Anterior cingulate cortex (tissue), 58 donors: ENCODE data around the gene LSP1.

Source experiments
- DNase-seq, 58 donors: peaks; one replicate each; lab custom pipeline; 2025; lab: John Stamatoyannopoulos, UW

Gene LSP1

DNA sequence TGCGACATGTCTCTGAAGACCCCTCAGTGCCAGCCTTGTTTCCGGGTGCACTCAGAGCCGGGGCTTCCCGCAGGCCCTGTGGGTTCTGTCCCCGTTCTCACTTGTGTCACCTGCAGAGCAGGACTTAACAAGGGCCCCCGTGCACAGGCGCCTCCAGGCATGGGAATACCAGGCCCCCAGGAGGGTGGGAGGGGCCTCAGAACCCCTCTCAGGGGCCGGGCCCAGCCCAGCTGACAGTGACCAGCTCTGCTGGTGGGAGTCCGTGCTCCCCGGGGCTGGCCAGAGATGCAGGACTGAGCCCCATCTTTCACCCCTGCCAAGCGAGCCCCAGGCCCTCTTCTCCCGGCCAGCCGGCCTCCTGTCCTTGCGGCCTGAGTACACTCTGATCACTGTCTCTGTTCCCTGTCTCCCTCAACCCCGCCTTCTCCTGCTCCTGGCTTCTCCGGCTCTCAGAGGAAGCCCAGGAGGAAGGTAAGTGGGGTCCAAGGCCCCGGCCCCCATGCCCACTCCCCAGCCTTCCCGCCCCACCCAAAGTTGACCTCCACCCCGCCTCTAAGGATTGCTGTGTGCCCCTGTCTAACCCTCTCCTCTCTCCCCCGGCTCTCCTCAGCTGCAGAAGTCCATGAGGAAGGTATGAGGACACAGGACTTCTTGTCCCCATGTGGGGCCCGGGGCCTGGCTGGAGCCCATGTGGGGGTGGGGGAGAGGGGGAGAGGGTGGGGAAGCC is 71.9 kb downstream of the LSP1 start:
- DNase-seq = no peak

DNA sequence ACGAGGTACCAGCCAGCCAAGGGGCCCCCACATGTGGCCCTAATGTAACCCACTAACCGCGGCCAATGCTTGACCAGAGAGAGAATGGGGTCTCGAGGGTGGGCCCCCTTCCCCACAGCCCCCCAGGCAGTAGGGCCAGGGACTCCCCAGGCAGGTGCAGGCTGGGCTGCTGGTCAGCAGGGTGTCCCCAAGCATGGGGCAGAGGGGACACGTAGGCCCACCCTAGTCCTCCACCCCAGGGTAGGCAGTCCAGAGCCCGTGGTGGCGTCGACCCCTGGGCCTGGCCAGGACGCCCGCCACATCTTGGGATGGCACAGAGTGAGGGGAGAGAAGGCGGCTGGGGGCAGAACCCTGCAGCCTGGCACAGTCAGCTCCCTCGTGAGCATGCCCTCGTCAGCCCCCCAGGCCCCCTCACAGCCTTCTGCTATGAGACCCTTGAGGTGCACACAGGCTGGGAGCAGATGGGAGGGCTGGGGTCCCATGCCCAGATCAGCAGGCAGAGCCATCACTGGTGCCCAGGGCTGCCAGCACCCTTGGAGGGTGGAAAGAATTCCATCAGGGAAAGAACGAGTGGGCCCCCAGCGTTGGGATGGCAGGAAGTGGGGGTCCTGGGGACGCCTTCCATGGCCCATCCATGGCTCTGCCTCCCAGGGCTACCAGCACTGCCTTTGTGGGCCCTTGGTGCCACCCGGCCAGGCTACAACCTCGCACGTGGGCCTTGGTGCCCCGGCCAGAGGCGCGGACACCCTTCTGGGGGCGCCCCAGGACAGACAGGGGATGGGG is 72.7 kb downstream of the LSP1 start:
- DNase-seq = no peak

DNA sequence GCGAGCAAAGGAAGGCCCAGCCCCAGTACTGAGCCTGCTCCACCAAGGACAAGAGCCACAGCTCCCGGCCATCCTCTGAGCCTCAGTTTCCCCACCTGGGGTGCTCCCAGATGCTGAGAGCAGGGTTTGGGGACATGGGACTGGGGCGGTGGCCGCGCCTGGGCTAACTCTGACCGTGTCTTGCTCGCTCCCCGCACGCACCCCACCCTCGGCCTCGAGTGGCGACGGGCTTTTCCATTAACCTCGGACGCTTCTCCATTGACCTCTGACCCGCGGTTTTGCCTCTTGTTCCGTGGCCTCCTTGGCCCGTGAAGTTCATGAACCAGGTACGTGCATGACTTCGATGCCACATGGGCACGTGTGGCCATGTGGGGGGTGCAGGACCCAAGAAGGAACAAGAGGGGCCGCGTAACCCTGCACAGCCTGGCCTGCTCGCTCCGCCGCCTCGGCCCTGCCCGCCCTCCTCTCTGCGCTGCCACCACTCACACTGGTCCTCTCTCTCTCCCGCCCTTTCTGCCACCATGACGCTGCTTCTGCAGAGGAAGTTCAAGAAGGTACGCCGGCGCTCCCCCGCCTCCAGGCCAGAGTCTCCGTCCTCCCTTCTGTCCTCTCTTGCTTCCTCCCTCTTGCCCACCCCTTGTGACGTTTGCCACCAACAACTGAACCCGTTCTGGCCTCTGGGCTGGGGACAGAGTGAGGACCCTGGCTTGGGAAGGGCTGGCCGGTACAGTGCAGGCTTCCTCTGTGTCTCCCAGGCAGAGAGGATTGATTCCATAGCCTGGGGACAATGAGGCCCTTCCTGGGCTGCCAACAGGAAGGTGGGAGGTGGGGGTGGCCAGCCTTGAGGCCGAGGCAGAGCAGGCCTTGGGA is 73.5 kb downstream of the LSP1 start:
- DNase-seq = no peak

DNA sequence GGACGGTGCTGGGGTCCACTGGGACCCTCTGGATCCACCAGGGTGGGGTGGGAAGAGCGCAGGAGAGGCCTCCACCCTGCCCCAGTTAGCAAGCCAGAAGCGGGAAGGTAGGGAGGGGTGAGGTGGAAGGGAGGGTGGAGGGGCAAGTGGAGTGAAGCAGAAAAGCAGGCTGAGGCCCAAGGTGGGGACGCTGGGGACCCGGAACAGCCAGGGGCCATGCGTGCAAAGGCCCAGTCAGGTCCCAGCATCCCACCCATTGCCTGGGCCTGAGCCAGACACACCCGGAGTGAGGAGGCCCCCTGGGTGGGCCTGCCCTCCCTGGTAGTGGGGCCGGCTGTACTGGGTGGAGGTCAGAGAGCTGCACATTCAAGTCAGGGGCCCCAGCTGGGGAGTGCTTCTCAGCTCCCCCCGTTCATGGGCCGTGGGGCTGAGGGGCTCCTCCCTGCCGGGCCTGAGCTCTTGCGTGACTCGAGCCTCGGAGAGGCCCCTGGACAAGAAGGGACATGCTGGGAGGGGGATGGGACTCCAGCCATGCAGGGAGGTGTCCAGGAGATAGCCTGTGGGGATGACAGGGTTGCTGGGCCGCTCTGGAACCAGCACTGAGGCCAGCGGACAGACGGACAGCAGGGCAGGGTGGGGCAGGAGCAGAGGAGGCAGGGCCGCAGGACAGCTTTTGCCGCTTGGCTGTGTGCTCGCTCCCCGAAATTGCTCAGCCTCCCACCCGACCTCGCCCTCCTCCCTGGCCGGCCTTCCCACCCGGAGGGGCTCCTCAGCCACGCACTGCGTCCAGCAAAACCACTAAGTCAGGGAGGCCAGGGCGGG is 74.4 kb downstream of the LSP1 start:
- no peak for DNase-seq

DNA sequence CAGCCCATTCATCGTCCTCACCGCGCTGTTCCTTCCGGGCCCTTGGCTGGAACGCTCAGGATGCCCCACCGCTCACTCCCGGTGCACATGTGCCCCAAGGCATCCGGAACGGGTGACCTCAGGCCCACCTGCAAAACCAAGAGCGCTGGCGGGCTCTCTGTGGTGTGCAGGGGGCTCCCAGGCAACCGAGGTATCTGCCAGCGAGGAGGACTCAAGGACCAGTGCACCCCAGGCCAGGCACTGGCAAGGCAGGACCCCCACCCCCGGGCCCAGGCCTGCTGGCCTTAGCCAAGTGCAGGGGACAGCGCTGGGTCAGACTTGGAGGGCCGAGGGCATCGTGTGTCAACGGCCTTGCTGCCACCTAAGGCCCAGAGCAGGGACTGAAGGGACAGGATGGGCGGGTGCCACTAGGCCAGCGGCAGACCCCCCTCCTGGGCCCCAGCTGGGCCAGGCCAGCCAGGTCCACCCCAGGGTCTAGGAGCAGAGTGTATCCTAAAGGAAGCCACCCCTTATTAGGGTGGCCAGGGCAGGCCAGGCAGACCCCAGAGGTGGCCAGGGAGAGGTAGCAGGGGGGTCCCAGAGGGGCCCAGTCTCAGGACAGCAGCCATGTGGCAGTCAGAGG is 75.1 kb downstream of the LSP1 start:
- DNase-seq = no peak

DNA sequence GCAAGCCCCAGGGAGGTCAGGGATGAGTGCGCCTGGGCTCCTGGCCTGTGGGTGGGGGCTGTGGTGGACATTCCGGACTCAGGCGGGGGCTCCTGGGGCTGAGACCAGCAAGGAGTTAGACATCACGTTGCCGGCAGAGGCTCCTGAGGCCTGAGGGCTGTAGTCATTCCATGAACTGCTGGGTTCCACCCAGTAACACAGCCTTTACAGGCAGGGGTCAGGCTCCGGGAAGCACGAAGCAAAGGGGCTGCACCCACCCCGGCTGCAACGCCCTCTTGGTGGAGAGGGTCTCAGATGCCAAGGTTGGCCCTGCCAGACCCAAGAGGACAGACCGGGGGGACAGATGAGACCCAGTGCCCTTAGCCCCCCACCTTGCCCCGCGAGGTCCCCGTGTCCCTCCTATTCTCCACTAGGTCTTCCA is 75.6 kb downstream of the LSP1 start:
- no peak for DNase-seq

DNA sequence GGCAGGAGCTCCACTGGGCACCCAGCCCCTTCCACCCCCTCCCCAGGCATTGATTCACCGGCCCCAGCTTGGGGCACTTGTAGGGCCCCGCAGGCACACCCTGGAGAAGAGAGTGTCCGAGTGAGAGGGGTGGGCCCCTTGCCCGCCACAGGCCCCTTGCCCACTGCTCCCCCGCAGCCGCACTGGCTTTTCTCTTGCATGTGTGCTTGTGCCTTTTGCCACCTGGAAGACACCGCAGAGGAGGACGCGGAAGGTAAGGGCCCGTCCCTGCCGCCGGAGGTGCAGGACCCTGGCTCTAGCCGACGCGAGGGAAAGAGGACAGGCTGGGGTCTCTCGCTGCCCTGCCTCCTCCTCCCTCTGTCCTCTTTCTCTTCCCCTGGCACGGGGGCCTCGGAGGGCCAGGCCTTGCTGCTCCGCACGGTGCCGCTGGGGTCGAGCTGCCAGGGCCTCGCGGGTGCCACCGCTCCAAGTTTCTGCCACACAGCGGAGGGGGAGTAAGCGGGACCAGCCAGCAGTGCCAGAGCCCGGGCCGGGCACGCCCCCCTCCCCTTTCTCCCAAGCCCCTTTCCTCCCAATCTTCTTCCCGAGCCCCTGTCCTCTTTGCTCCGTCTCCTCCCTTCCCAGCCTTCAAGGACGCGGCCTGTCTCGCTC is 76.1 kb downstream of the LSP1 start:
- no peak for DNase-seq

DNA sequence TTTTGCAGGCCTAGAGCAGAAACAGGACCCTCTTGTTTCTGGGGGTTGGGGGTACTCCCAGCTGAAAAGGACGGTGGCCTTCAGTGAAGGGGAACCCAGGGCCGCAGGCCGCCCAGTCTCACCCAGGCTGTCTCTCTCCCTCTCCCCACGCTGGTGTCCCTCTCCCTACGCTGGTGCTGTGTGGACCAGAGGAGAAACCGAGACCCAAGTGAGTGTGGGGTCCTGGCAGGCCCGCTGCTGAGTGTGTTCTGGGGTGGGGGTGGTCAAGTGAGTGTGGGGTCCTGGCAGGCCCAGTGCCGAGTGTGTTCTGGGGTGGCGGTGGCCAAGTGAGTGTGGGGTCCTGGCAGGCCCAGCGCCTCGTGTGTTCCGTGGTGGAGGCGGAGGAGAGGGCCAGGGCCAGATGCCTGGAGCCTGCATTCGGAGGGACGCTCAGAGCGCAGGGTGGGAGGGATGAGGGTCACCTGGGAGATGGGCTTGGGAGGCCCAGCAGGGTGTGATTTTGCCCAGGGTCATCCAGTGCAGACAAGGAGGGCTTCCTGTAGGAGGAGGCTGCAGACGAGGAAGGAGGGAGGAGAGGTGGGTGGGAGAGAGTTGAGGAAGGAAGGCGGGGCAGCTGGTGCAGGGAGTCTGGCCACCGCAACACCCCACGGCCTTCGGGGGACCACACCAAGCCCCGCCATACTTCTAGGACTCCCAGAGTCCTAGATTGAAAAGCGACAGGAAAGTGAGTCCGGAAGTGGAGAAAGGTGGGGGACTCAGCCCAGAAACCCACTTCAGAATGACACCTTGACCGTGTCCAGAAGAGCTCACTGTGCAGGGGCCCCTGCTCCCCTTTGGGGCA is 77.0 kb downstream of the LSP1 start:
- DNase-seq = no peak

DNA sequence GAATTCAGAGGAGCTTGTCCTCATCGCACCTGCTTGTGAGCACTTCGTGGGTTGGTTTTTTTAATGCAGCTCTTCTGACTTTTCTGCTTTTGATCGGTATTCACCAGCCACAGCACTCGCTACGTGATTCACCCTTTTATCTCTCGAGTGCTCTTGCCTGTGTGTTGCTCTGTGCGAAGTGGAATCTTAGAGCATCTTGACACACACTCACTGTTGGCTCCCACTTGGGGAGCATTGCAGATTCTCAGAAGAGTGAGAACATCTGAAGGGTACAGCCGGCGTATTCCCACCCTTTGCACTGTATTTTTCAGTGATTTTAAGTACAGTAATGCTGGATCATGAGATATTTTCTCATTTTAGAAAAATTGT is 77.6 kb downstream of the LSP1 start:
- DNase-seq = no peak

DNA sequence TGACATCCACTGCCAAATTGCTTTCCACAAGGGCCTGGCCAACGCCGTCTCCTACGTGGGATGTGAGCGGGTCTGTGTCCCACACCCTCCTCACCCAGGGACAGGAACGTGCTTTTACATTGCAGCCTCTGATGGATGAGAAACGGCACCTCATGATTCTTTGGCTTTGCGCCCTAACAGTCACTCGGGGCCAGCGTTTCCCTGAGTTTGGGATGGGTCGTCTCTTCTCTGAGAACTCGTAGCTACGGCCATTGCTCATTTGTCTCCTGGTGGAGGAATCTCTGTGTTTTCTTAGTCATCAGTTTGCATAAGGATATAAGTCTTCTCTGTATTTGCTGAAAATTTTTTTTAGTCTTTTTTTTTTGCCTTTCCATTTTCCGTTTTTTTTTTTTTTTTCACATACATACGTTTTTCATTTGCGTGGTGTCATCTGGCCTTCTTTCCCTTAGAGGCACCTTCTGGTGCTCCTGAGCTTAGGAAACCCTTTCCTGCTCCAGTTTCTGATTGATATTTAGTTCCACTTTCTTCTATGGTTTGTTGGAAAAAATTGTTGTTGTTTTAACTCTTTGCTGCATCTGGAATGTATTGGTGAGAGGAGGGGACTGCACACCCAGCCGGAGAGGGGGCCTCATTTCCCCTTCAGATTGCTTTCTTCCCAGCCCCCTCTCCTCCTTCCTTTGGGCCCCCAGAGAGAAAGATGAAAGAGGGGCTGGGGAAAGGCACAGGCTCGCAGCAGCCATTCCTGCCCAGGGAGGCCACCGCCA is 78.6 kb downstream of the LSP1 start:
- no peak for DNase-seq

DNA sequence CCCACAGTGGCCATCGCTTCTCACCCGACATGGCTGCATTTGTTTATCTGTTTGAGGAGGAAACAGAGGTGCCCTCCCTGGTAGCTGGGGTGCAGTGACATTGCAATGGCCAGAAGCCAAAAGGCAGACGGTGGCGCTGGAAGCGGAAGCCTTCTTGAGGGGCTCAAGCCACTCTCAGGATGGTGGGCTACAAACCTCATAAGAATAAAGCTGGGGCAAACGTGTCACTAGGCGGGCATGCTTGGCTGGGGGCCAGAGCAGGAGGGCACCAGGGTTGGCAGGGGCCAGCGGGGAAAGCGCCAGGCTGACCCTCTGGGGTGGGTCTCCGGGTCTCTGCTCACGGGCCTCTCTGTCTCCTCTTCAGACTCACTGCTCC is 79.2 kb downstream of the LSP1 start:
- no peak for DNase-seq

DNA sequence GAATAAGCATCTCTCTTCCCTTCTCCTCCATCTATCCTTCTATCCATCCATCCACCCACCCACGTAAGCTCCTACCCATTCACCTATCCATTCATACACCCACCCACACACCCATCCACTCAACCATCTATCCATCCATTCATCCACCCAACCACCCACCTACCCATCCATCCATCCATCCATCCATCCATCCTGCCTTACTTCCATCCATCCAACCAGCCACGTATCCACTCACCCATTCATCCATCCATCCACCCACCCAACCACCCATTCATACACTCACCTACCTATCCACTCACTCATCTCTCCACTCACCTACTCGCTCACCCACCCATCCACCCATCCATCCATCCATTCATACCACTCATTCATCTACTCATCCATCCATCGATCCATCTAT is 79.8 kb downstream of the LSP1 start:
- DNase-seq = no peak

DNA sequence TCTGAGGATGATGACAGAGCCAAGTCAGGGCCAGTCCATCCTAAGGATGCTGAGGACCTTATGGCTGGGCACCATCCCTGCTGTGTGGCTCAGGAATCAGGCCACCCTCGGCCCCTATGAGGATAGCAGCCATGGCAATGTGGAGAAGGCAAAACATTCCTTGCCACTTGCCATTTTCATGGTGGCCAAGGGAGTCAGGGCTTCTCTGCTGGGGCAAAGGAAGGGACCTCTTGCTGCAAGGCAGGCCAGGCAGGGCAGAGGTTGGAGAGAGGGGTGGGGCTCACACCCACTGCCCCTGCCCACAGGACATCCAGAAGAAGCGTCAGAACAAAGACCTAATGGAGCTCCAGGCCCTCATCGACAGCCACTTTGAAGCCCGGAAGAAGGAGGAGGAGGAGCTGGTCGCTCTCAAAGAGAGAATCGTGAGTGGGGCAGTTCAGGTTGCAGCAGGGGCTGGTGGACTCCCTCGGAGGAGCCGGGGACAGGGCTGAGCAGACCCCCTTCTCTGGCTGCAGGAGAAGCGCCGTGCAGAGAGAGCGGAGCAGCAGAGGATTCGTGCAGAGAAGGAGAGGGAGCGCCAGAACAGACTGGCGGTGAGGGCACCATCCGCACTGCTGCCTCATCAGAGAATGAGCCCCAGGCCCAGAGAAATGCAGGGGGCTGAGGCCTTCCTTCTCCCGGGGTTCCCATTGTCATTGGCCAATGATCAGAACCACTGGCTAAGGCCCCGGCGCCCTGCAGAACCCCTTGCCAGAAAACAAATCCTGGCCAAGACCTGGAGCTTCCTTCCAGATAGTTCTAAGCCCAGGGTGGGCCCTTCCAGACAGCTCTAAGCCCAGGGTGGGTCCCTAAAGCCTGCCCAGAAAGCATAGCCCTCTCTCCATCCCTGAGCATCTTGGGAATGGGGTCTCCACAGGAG is 80.8 kb downstream of the LSP1 start:
- DNase-seq = no peak

DNA sequence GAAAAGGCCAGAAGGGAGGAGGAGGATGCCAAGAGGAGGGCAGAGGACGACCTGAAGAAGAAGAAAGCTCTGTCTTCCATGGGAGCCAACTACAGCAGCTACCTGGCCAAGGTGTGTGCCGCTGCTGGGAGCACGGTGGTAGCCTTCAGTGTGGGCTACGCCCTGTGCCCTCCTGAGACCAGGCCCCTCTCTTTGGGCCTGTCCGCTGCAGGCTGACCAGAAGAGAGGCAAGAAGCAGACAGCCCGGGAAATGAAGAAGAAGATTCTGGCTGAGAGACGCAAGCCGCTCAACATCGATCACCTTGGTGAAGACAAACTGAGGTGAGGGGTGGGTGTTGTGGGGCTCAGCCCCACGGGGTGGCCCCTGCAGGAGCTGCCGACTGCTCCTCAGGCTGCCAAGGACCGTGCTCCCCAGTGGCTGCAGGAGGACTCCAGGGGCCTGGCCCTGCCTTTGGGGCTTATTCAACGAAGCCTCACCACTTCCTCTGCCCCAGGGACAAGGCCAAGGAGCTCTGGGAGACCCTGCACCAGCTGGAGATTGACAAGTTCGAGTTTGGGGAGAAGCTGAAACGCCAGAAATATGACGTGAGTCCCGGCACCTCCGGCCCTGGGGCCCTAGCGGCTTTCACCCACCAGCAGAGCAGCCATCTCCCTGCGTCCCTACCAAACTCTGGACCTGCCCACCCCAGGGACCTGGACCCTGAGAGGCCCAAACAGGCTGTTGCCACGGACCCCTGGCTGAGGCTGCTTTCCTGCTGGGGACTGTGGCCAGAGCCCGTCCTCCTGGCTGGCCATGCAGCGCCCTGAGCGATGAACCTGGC is 81.7 kb downstream of the LSP1 start:
- no peak for DNase-seq

DNA sequence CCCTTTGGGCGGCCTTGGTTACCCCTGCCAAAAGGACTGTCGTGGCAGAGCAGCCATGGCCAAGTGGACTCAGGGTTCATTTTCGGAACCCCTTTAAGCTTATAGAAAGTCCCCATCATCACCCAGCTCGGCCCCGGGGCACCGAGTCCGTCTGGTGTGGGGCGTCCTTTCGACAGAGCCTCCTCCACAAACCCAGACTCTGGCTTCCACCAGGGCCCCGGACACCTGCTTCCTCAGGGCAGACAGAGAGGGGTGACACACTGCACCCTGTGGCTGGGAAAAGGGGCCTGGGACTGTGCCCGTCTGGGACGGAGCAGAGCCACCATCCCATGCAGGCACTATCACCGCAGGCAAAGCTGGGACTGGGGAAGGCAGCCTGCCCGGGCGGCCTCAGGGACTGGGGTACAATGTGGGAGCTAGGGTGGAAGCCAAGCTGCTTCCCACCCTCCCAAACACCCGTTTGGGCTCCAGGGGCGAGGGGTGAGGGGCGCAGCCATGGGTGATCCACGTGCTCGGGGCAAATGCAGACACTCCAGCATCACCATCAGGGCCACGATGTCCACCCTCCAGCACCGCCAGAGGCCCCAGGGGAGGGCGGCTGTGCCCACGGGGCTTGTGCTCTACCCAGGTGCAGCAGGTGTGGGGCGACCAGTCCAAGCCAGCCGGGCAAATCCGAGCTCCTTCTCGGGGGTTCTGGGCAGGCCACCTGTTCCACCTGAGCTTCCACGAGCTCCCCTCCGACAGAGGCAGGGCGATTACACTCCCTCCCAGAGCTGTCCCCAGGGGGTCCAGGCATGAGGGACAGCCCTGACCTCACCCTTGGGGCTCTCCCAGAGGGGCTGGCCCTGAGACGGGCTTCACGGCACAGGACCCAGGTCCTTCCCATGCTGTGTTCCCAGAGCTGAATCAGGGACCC is 82.5 kb downstream of the LSP1 start:
- DNase-seq = no peak
